ENCODE results near the gene JOSD2. TPM values are rescaled to one million over a fixed set of nuclear protein-coding genes. Genes with fewer than 3 reads are reported as not detected.

The JOSD2 gene
- total and polyA plus RNA-seq, 2 of the 4 experiments (the other 2 are of a cell fraction): 12.2 to 54.1 TPM

GRCh38 chr19:50549059-50549926 lies 38.3 kb upstream of the JOSD2 start:
- intact Hi-C loops (cut with micrococcal nuclease) (no loop called here), dilution Hi-C loops (cut with HindIII; ENCODE audit: low sequenced_read_pairs, unreplicated experiment) (no loop called here), in situ Hi-C loops (cut with MboI; ENCODE audit: low sequenced_read_pairs) (no loop called here)
- WGBS, 2 experiments (ENCODE audit: extremely low coverage in 2 of 2, insufficient read length in 1 of 2): 67% methylated on average over 3 of the region's 22 CpGs; no CpG with 5 or more reads in 1 of the 2 experiments
- H3K4me2 ChIP-seq (ENCODE audit: low read depth, low read length): no peak overlapping the region
- H2AFZ ChIP-seq (replicated peaks; ENCODE audit: low read length, poor library complexity): no peak overlapping the region
- H4K20me1 ChIP-seq (ENCODE audit: insufficient read depth, low read length): no peaks in the 10 kb centered on the region
- no peak overlapping the region for H2AK5ac ChIP-seq (ENCODE audit: low read depth, low read length)
- CTCF ChIA-PET: no interaction called here
- H3K18ac ChIP-seq (ENCODE audit: low read depth, low read length): no peak overlapping the region
- no peaks in the 10 kb centered on the region for H3K9me1 ChIP-seq (ENCODE audit: insufficient read depth, low read length)
- H4K8ac ChIP-seq (ENCODE audit: low read depth in 2 of 2, low read length in 2 of 2): no peak overlapping the region
- BruUV-seq (replicated peaks): no TSS peak
- H3K56ac ChIP-seq (ENCODE audit: extremely low read depth, insufficient read depth, low read length): no peak overlapping the region
- no peak overlapping the region for H2BK120ac ChIP-seq (ENCODE audit: low read depth, low read length)
- no peak overlapping the region for H3K4me3 ChIP-seq (ENCODE audit: insufficient read depth, low read depth, low read length)
- no peak overlapping the region for H2BK5ac ChIP-seq (ENCODE audit: low read depth, low read length, poor library complexity, severe bottlenecking)
- POLR2A ChIA-PET (ENCODE audit: unreplicated experiment): no interaction called here
- DNase-seq: no peak
- H3K79me1 ChIP-seq (ENCODE audit: low read depth in 1 of 2, low read length in 2 of 2): no peaks in the 10 kb centered on the region
- H3K9me3 ChIP-seq (ENCODE audit: control insufficient read depth, insufficient read depth, low read length): no peaks in the 10 kb centered on the region
- H2AK9ac ChIP-seq (replicated peaks; ENCODE audit: low read depth, low read length, poor library complexity): no peak overlapping the region
- TF ChIP-seq ELK1 (IDR thresholded peaks at IDR 0.05; ENCODE audit: borderline replicate concordance, low read depth, low read length): no peak
- no peak for TF ChIP-seq MAZ (IDR thresholded peaks at IDR 0.05; ENCODE audit: borderline replicate concordance, low read depth, low read length)
- TF ChIP-seq MAFK (IDR thresholded peaks at IDR 0.05; ENCODE audit: low read depth, low read length): no peak
- no peak for TF ChIP-seq CTCF (conservative IDR thresholded peaks at IDR 0.05; ENCODE audit: low read depth, low read length)
- no peak for TF ChIP-seq RFX5 (IDR thresholded peaks at IDR 0.05; ENCODE audit: low read depth, low read length)
- TF ChIP-seq NFE2L2 (IDR thresholded peaks at IDR 0.05; ENCODE audit: low read depth, low read length): no peak
- no peak for TF ChIP-seq POLR2A (IDR thresholded peaks at IDR 0.05; ENCODE audit: low read depth, low read length)
- TF ChIP-seq RAD21 (IDR thresholded peaks at IDR 0.05; ENCODE audit: low read length): no peak
- TF ChIP-seq MXI1 (IDR thresholded peaks at IDR 0.05; ENCODE audit: borderline replicate concordance, low read depth, low read length): no peak
- TF ChIP-seq FOS (IDR thresholded peaks at IDR 0.05; ENCODE audit: low read depth, low read length): no peak
- TF ChIP-seq BHLHE40 (IDR thresholded peaks at IDR 0.05; ENCODE audit: low read depth, low read length): no peak
- TF ChIP-seq CHD1 (IDR thresholded peaks at IDR 0.05; ENCODE audit: low read depth, low read length): no peak
- no peak for ATAC-seq (ENCODE audit: low read depth)
- no peak overlapping the region for H2BK20ac ChIP-seq (ENCODE audit: low read depth, low read length)
- H3K4me1 ChIP-seq (ENCODE audit: control insufficient read depth, insufficient read depth, low read length): no peaks in the 10 kb centered on the region; the same call in 1 of the 2 replicates
- no peak overlapping the region for H2BK15ac ChIP-seq (ENCODE audit: low read depth, low read length)
- no peak overlapping the region for H3K27ac ChIP-seq (ENCODE audit: insufficient read depth, low read length)
- peaks cover 29% of the 10 kb centered on the region for H3K27me3 ChIP-seq (ENCODE audit: control insufficient read depth, insufficient read depth, low read length)
- no peaks in the 10 kb centered on the region for H3K36me3 ChIP-seq (ENCODE audit: control insufficient read depth, insufficient read depth, low read length)
- no peak overlapping the region for H3K9ac ChIP-seq (ENCODE audit: low read depth, low read length)
- no peak overlapping the region for H3K14ac ChIP-seq (replicated peaks; ENCODE audit: low read depth, low read length)
- no peak overlapping the region for H3K23ac ChIP-seq (ENCODE audit: low read depth, low read length)
- H4K91ac ChIP-seq (ENCODE audit: insufficient read depth, low read depth, low read length): no peak overlapping the region
- H3K4ac ChIP-seq (ENCODE audit: low read depth, low read length): no peak overlapping the region
- H4K5ac ChIP-seq (ENCODE audit: low read depth, low read length): no peak overlapping the region

Data from IMR-90 (cell line).